Muscle of leg (tissue), 11 donors: ENCODE results near the gene TRIM44. TPM values are rescaled to one million over a fixed set of nuclear protein-coding genes. Genes with fewer than 3 reads are reported as not detected.

Source experiments
- DNase-seq: peaks from one replicate; pipeline ENCODE4 v3.0.0; 2013
- H3K27ac ChIP-seq: one replicate; pipeline ENCODE4 v1.5.1; 2013; ENCODE audit warnings: mild to moderate bottlenecking, low read length, control low read depth
- H3K27me3 ChIP-seq: one replicate; pipeline ENCODE4 v1.6.1; 2013; ENCODE audit warnings: low read length; ENCODE audit not compliant: control insufficient read depth, insufficient read depth
- H3K36me3 ChIP-seq: one replicate; pipeline ENCODE4 v1.6.1; 2013; ENCODE audit warnings: low read length; ENCODE audit not compliant: control insufficient read depth, insufficient read depth
- H3K4me1 ChIP-seq: one replicate; pipeline ENCODE4 v1.6.1; 2013; ENCODE audit warnings: low read length; ENCODE audit not compliant: control insufficient read depth, insufficient read depth
- H3K4me3 ChIP-seq: one replicate; pipeline ENCODE4 v1.5.1; 2013; ENCODE audit warnings: low read length, control low read depth
- H3K9me3 ChIP-seq: replicated peaks from 2 replicates; pipeline ENCODE4 v1.6.1; 2013; ENCODE audit warnings: low read depth, low read length; ENCODE audit not compliant: control insufficient read depth
- WGBS: methylation state at CpG from one replicate; pipeline ENCODE4 v1.1.5; 2013; ENCODE audit warnings: missing lambda C conversion rate; ENCODE audit not compliant: insufficient coverage; 5-methylcytosine and 5-hydroxymethylcytosine counted together
- polyA plus RNA-seq, 8 donors: library from polyadenylated mRNA; unstranded; fragments of 120-200 nt; gene quantifications; one replicate each; pipeline versions ENCODE4 v1.2.1 to v1.2.3, GENCODE V29; 2013; ENCODE audit warnings: inconsistent platforms in 1 of 8, low replicate concordance in 1 of 8; ENCODE audit not compliant: insufficient read length in 8 of 8, insufficient read depth in 1 of 8
- total RNA-seq: library from RNA; stranded (reverse); fragments of 120-200 nt; gene quantifications from one replicate; pipeline ENCODE4 v1.2.4, GENCODE V29; 2013

TRIM44 gene
- total and polyA plus RNA-seq, 9 donors = 20.0 to 50.2 (median 37.3) TPM

DNA sequence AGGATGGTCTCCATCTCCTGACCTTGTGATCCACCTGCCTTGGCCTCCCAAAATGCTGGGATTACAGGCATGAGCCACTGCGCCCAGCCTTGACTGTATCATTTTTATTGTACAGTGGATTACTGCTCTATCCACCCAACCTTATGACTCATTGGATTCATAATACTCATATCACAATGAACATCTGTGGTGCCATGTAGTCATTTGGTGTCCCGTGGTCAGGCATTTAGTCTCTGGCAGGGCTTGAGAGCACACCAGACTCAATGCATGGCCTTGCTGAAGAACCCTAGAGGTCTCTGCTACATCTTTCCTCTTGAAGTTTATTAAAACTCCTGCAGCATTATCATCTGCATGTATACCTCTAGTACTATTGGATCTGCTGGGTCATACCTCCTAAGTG lies 183.3 kb downstream of the TRIM44 start:
- Histone ChIP-seq H3K4me3 (no peak overlapping the region), H3K36me3 (no peaks in the 10 kb centered on the region), H3K27ac (no peak overlapping the region), H3K27me3 (no peaks in the 10 kb centered on the region), H3K4me1 (no peaks in the 10 kb centered on the region), H3K9me3 (no peaks in the 10 kb centered on the region)
- WGBS = 100% methylated on average over 2 of the region's 2 CpGs
- no peak for DNase-seq

DNA sequence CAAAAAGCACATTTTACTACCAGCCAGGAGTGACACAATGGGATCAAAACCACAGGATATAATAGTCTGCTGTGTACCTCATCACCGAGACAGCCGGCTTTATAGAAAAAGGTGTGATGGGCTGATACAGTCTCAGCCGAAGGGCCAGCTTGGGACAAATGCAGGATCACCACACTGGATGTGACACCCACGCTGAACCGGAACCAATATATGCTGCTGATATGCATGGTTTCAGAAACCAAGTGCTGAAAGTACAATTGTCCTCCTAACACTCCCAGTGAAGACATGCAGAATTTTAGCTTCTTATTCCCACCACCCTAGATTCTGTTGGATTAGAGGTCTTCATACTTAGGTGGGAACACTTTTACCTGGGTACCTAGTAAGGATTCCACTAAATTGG lies 184.3 kb downstream of the TRIM44 start:
- H3K36me3 ChIP-seq = no peaks in the 10 kb centered on the region
- no peak for DNase-seq
- H3K9me3 ChIP-seq = no peaks in the 10 kb centered on the region
- WGBS = 97% methylated on average over 5 of the region's 5 CpGs
- H3K4me3 ChIP-seq = no peak overlapping the region
- no peaks in the 10 kb centered on the region for H3K27me3 ChIP-seq
- no peak overlapping the region for H3K27ac ChIP-seq
- peaks cover 4% of the 10 kb centered on the region for H3K4me1 ChIP-seq

- Histone ChIP-seq H3K27ac (no peak overlapping the region), H3K27me3 (no peaks in the 10 kb centered on the region), H3K4me3 (no peak overlapping the region), H3K4me1 (peaks cover 9% of the 10 kb centered on the region), H3K9me3 (no peaks in the 10 kb centered on the region), H3K36me3 (no peaks in the 10 kb centered on the region)
- WGBS = 89% methylated on average over 2 of the region's 2 CpGs
- DNase-seq = no peak
Measured at GRCh38 chr11:35847473-35847872, 184.9 kb downstream of the TRIM44 start.

GRCh38 chr11:35848616-35849015 lies 186.0 kb downstream of the TRIM44 start:
- no peak overlapping the region for H3K27ac ChIP-seq
- 80% methylated on average over 1 of the region's 4 CpGs for WGBS
- H3K9me3 ChIP-seq = no peaks in the 10 kb centered on the region
- no peak overlapping the region for H3K4me3 ChIP-seq
- no peaks in the 10 kb centered on the region for H3K27me3 ChIP-seq
- H3K36me3 ChIP-seq = no peaks in the 10 kb centered on the region
- no peak for DNase-seq
- H3K4me1 ChIP-seq = peaks cover 9% of the 10 kb centered on the region

GRCh38 chr11:35850191-35850590 lies 187.6 kb downstream of the TRIM44 start:
- 73% methylated on average over 4 of the region's 7 CpGs for WGBS
- H3K27ac ChIP-seq = no peak overlapping the region

DNA sequence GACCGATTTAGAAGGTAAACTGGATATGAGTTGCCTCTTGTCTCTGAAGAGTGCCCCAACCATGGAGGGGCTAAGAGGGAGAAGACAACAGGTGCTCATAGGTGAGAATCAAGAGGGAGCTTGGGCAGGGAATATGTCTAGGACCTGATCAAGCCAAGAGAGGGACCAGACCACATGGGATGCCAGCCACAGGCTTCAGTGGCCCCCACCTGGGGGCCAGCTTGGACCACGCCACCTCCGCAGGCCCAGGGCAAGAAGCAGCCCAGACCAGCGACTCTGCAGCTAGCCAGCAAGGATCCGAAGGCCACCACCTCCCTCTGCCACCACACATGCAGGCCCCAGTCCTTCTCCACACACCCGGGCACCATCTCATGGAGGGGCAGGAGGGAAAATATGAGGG lies 188.8 kb downstream of the TRIM44 start:
- Histone ChIP-seq H3K9me3 (no peaks in the 10 kb centered on the region), H3K36me3 (no peaks in the 10 kb centered on the region), H3K4me3 (no peak overlapping the region), H3K27ac (no peak overlapping the region), H3K4me1 (peaks cover 11% of the 10 kb centered on the region), H3K27me3 (no peaks in the 10 kb centered on the region)
- no CpG with 5 or more reads among the region's 6 CpGs for WGBS
- DNase-seq = no peak

More at GRCh38 chr11:35850191-35850590, 187.6 kb downstream of the TRIM44 start:
- H3K27me3 ChIP-seq = no peaks in the 10 kb centered on the region
- H3K36me3 ChIP-seq = no peaks in the 10 kb centered on the region
- no peaks in the 10 kb centered on the region for H3K9me3 ChIP-seq
- DNase-seq = no peak
- H3K4me3 ChIP-seq = no peak overlapping the region
- peaks cover 11% of the 10 kb centered on the region for H3K4me1 ChIP-seq

GRCh38 chr11:35852056-35852455 lies 189.5 kb downstream of the TRIM44 start:
- Histone ChIP-seq H3K27ac (no peak overlapping the region), H3K27me3 (no peaks in the 10 kb centered on the region), H3K36me3 (no peaks in the 10 kb centered on the region), H3K4me3 (no peak overlapping the region), H3K4me1 (peaks cover 11% of the 10 kb centered on the region), H3K9me3 (no peaks in the 10 kb centered on the region)
- WGBS = 15% methylated on average over 2 of the region's 6 CpGs
- peak; percentile 57 for DNase-seq

- WGBS = 60% methylated on average over 1 of the region's 5 CpGs
- Histone ChIP-seq H3K4me3 (no peak overlapping the region), H3K4me1 (peaks cover 11% of the 10 kb centered on the region), H3K36me3 (no peaks in the 10 kb centered on the region), H3K27me3 (no peaks in the 10 kb centered on the region), H3K27ac (no peak overlapping the region), H3K9me3 (no peaks in the 10 kb centered on the region)
- DNase-seq = peak; percentile 6
Measured at GRCh38 chr11:35853971-35854370, 191.4 kb downstream of the TRIM44 start.

- peak; percentile 78 for DNase-seq
- Histone ChIP-seq H3K36me3 (no peaks in the 10 kb centered on the region), H3K9me3 (no peaks in the 10 kb centered on the region), H3K4me1 (peaks cover 11% of the 10 kb centered on the region), H3K27me3 (no peaks in the 10 kb centered on the region), H3K4me3 (no peak overlapping the region), H3K27ac (no peak overlapping the region)
Measured at GRCh38 chr11:35855671-35856070, 193.1 kb downstream of the TRIM44 start.

- H3K36me3 ChIP-seq = no peaks in the 10 kb centered on the region
- no peak overlapping the region for H3K27ac ChIP-seq
- H3K4me3 ChIP-seq = no peak overlapping the region
- no peaks in the 10 kb centered on the region for H3K9me3 ChIP-seq
- no peak for DNase-seq
- no peaks in the 10 kb centered on the region for H3K27me3 ChIP-seq
- 93% methylated on average over 2 of the region's 2 CpGs for WGBS
- H3K4me1 ChIP-seq = peaks cover 11% of the 10 kb centered on the region
Measured at GRCh38 chr11:35856259-35856658, 193.7 kb downstream of the TRIM44 start.

DNA sequence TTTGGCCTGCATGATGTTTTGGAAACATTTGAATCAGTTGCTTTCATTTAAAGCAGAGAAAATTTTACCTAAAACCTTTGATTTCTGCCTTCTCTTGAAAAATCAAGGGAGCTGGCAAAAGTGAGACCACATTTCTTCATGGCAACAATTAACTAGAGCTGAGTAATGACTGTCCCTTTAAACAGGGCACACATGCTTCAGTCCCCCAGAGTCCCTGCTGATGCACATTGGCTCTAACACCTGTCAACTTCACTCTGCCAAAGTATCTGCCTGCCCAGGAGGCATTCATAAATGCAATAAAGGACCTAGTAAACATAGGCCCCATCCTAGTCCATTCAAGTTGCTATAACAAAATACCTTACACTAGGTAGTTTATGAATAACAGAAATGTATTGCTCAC lies 194.2 kb downstream of the TRIM44 start:
- peak; percentile 42 for DNase-seq
- Histone ChIP-seq H3K27me3 (no peaks in the 10 kb centered on the region), H3K27ac (no peak overlapping the region), H3K4me1 (peaks cover 8% of the 10 kb centered on the region), H3K36me3 (no peaks in the 10 kb centered on the region), H3K9me3 (no peaks in the 10 kb centered on the region), H3K4me3 (no peak overlapping the region)
